ENCODE measurements around the gene GRIK2. TPM values are rescaled to one million over a fixed set of nuclear protein-coding genes. Genes with fewer than 3 reads are reported as not detected.

GRIK2 gene
- total RNA-seq, 1 donor from 2014 or later, result 2.8 TPM

GRCh38 chr6:101883505-101883904, 490.0 kb downstream of the GRIK2 start:
- no peak for DNase-seq (ENCODE audit: low spot score)
- Mint-ChIP-seq H3K4me1 (ENCODE audit: unreplicated experiment) (peaks cover 7% of the 10 kb centered on the region), H3K36me3 (ENCODE audit: low read depth, unreplicated experiment) (no peaks in the 10 kb centered on the region), H3K27ac (ENCODE audit: unreplicated experiment) (no peak overlapping the region), H3K27me3 (ENCODE audit: unreplicated experiment) (no peaks in the 10 kb centered on the region), H3K4me3 (ENCODE audit: unreplicated experiment) (no peak overlapping the region), H3K9me3 (ENCODE audit: unreplicated experiment) (no peaks in the 10 kb centered on the region)
- TF ChIP-seq, protein P1, sequence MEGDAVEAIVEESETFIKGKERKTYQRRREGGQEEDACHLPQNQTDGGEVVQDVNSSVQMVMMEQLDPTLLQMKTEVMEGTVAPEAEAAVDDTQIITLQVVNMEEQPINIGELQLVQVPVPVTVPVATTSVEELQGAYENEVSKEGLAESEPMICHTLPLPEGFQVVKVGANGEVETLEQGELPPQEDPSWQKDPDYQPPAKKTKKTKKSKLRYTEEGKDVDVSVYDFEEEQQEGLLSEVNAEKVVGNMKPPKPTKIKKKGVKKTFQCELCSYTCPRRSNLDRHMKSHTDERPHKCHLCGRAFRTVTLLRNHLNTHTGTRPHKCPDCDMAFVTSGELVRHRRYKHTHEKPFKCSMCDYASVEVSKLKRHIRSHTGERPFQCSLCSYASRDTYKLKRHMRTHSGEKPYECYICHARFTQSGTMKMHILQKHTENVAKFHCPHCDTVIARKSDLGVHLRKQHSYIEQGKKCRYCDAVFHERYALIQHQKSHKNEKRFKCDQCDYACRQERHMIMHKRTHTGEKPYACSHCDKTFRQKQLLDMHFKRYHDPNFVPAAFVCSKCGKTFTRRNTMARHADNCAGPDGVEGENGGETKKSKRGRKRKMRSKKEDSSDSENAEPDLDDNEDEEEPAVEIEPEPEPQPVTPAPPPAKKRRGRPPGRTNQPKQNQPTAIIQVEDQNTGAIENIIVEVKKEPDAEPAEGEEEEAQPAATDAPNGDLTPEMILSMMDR (IDR thresholded peaks at IDR 0.05; ENCODE audit: unreplicated experiment), result no peak

DNA sequence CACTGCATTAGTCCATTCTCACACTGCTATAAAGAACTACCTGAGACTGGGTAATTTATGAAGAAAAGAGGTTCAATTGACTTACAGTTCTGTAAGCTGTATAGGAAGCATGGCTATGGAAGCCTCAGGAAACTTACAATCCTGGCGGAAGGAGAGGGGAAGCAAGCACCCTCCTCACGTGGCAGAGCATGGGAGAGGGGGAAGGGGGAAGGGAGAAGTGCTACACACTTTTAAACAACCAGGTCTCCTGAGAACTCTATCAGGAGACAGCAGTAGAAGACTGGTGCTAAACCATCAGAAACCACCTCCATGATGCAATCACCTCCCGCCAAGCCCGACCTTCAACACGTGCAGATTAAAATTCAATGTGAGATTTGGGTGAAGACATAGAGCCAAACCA, 494.0 kb downstream of the GRIK2 start:
- DNase-seq (ENCODE audit: low spot score), result no peak
- TF ChIP-seq, protein P1 (IDR thresholded peaks at IDR 0.05; ENCODE audit: unreplicated experiment), result no peak
- H3K4me1 Mint-ChIP-seq (ENCODE audit: unreplicated experiment), result peaks cover 7% of the 10 kb centered on the region
- no peak overlapping the region for H3K27ac Mint-ChIP-seq (ENCODE audit: unreplicated experiment)
- H3K9me3 Mint-ChIP-seq (ENCODE audit: unreplicated experiment), result no peaks in the 10 kb centered on the region
- no peak overlapping the region for H3K4me3 Mint-ChIP-seq (ENCODE audit: unreplicated experiment)
- H3K36me3 Mint-ChIP-seq (ENCODE audit: low read depth, unreplicated experiment), result no peaks in the 10 kb centered on the region
- H3K27me3 Mint-ChIP-seq (ENCODE audit: unreplicated experiment), result no peaks in the 10 kb centered on the region

GRCh38 chr6:101907356-101908217, 514.1 kb downstream of the GRIK2 start:
- H3K27ac Mint-ChIP-seq (ENCODE audit: unreplicated experiment), result no peak overlapping the region

DNA sequence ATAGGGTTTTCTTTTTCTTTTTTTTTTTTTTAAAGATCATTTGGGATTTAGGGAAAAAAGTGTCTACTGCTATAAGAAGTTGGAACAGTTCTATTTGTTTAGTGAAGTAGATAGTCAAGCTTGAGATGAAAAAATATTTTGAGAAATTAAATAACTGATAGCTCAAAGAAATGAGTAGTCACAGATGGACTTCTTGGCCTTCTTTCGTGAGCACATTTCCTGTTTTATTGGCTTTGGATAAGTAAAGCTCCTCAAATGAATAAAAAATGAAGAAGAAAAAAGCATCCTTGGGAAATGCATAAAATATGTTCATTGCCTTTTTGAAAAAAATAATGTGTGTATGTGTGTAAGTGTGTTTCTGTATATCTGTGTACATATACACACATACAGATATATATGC, 515.9 kb downstream of the GRIK2 start:
- H3K27me3 Mint-ChIP-seq (ENCODE audit: unreplicated experiment), result no peaks in the 10 kb centered on the region

More at GRCh38 chr6:101907356-101908217, 514.1 kb downstream of the GRIK2 start:
- TF ChIP-seq, protein P1 (IDR thresholded peaks at IDR 0.05; ENCODE audit: unreplicated experiment), result no peak
- no peaks in the 10 kb centered on the region for H3K9me3 Mint-ChIP-seq (ENCODE audit: unreplicated experiment)
- H3K4me3 Mint-ChIP-seq (ENCODE audit: unreplicated experiment), result no peak overlapping the region
- peaks cover 3% of the 10 kb centered on the region for H3K4me1 Mint-ChIP-seq (ENCODE audit: unreplicated experiment)
- no peaks in the 10 kb centered on the region for H3K27me3 Mint-ChIP-seq (ENCODE audit: unreplicated experiment)
- no peak for DNase-seq (ENCODE audit: low spot score)
- H3K36me3 Mint-ChIP-seq (ENCODE audit: low read depth, unreplicated experiment), result no peaks in the 10 kb centered on the region

More for the DNA sequence above, 515.9 kb downstream of the GRIK2 start:
- H3K36me3 Mint-ChIP-seq (ENCODE audit: low read depth, unreplicated experiment), result no peaks in the 10 kb centered on the region
- H3K4me1 Mint-ChIP-seq (ENCODE audit: unreplicated experiment), result peaks cover 3% of the 10 kb centered on the region
- H3K27ac Mint-ChIP-seq (ENCODE audit: unreplicated experiment), result no peak overlapping the region
- DNase-seq (ENCODE audit: low spot score), result no peak
- no peaks in the 10 kb centered on the region for H3K9me3 Mint-ChIP-seq (ENCODE audit: unreplicated experiment)
- TF ChIP-seq, protein P1 (IDR thresholded peaks at IDR 0.05; ENCODE audit: unreplicated experiment), result no peak
- H3K4me3 Mint-ChIP-seq (ENCODE audit: unreplicated experiment), result no peak overlapping the region

All from endothelial cell (in vitro differentiated cells).